ENCODE results near the gene KDM5A. TPM values are rescaled to one million over a fixed set of nuclear protein-coding genes. Genes with fewer than 3 reads are reported as not detected.

KDM5A gene
- total RNA-seq, 1 experiment from 2014 or later, result 56.9 TPM

GRCh38 chr12:268483-268840, 120.7 kb downstream of the KDM5A start:
- H2BK120ac ChIP-seq (ENCODE audit: low read depth, low read length, poor library complexity, severe bottlenecking), result no peak overlapping the region
- H2AK5ac ChIP-seq (ENCODE audit: insufficient read length, low read length), result no peak overlapping the region
- H3T11ph ChIP-seq (ENCODE audit: low read length), result no peak overlapping the region
- no peak overlapping the region for H2BK15ac ChIP-seq (ENCODE audit: low read depth, low read length)
- no peak overlapping the region for H3K4me2 ChIP-seq (ENCODE audit: insufficient read depth, insufficient read length, low read length)
- H3K79me2 ChIP-seq (ENCODE audit: insufficient read depth, low read length), result no peaks in the 10 kb centered on the region
- no peaks in the 10 kb centered on the region for H4K20me1 ChIP-seq (ENCODE audit: control insufficient read depth, insufficient read depth, insufficient read length)
- H2AFZ ChIP-seq (ENCODE audit: low read length), result no peak overlapping the region
- H3K9me3 ChIP-seq (ENCODE audit: control insufficient read depth, low read depth, low read length), result no peaks in the 10 kb centered on the region
- H3K27ac ChIP-seq (ENCODE audit: insufficient read length, low read depth, low read length), result no peak overlapping the region
- no peaks in the 10 kb centered on the region for H3K23me2 ChIP-seq (ENCODE audit: insufficient read length, low read depth, low read length, poor library complexity, severe bottlenecking)
- H3K27ac Mint-ChIP-seq, result no peak overlapping the region
- H3K18ac ChIP-seq (ENCODE audit: insufficient read length, low read depth, low read length), result no peak overlapping the region
- H2BK5ac ChIP-seq (ENCODE audit: insufficient read length, low read length), result no peak overlapping the region
- H2BK20ac ChIP-seq (ENCODE audit: low read depth, low read length, poor library complexity, severe bottlenecking), result no peak overlapping the region
- H3K23ac ChIP-seq (ENCODE audit: insufficient read length, low read depth, low read length), result no peak overlapping the region
- H4K91ac ChIP-seq (ENCODE audit: insufficient read length, low read depth, low read length), result no peak overlapping the region
- no peak overlapping the region for H4K5ac ChIP-seq (ENCODE audit: insufficient read length, low read depth, low read length)
- no peak overlapping the region for H3K4me3 Mint-ChIP-seq
- no peaks in the 10 kb centered on the region for H3K9me3 Mint-ChIP-seq
- H3K27me3 Mint-ChIP-seq (ENCODE audit: low read depth), result peaks cover 4% of the 10 kb centered on the region
- H3K4me1 Mint-ChIP-seq, result no peaks in the 10 kb centered on the region; a peak in 1 of 4 replicates
- no peaks in the 10 kb centered on the region for H3K36me3 Mint-ChIP-seq (ENCODE audit: insufficient read depth in 1 of 3, low read depth in 3 of 3)
- H3K56ac ChIP-seq (ENCODE audit: insufficient read length, low read depth, low read length), result no peak overlapping the region
- no peak overlapping the region for H3K14ac ChIP-seq (ENCODE audit: insufficient read depth, low read length)
- TF ChIP-seq CTCF (conservative IDR thresholded peaks at IDR 0.05), result no peak
- no peak overlapping the region for H2BK12ac ChIP-seq (ENCODE audit: insufficient read length, low read depth, low read length)
- DNase-seq, result no peak
- H4K8ac ChIP-seq (replicated peaks; ENCODE audit: insufficient read length, low read depth, low read length), result no peak overlapping the region
- no peaks in the 10 kb centered on the region for H3K27me3 ChIP-seq (ENCODE audit: insufficient read depth, low read length)
- no peak overlapping the region for H3K4ac ChIP-seq (ENCODE audit: low read depth, low read length)
- H3K9ac ChIP-seq (ENCODE audit: extremely low read depth, insufficient read length, low read length), result no peak overlapping the region
- no peaks in the 10 kb centered on the region for H3K79me1 ChIP-seq (ENCODE audit: insufficient read depth, low read depth, low read length, poor library complexity, severe bottlenecking)
- no peaks in the 10 kb centered on the region for H3K4me1 ChIP-seq (ENCODE audit: insufficient read depth, low read length)
- no CpG with 5 or more reads among the region's 7 CpGs for WGBS (ENCODE audit: extremely low coverage, insufficient read length, low lambda C conversion rate)

All from H9 (cell line).